GM12873 (cell line): Measurements from ENCODE around the gene GNG12.

Experiments used
- TF ChIP-seq, protein P1 (sequence below): IDR thresholded peaks from 2 replicates; pipeline ENCODE4 v1.5.1; 2012; ENCODE audit warnings: low read depth, mild to moderate bottlenecking, moderate library complexity, low read length, control low read depth; ENCODE audit not compliant: insufficient read depth; ENCODE audit errors: missing control alignments

Gene GNG12

DNA sequence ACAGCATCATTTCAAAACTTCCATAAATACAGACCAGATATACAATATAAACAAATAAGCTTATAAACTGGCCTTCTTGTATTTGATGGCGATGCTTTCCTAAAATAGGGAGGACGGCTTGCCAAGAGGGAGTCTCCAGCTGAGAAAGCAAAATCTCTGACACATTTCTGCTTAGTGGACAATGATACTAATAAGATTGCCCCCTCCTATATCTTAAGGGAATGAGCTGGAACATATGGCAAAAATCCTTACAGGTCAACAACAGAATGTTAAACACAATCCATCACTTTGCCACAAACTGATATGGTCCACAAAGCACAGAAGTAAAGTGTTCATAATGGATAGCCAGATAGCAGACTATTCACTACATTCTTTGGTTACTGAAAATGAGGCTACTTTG, 155.3 kb downstream of the GNG12 start:
- TF ChIP-seq, protein P1, sequence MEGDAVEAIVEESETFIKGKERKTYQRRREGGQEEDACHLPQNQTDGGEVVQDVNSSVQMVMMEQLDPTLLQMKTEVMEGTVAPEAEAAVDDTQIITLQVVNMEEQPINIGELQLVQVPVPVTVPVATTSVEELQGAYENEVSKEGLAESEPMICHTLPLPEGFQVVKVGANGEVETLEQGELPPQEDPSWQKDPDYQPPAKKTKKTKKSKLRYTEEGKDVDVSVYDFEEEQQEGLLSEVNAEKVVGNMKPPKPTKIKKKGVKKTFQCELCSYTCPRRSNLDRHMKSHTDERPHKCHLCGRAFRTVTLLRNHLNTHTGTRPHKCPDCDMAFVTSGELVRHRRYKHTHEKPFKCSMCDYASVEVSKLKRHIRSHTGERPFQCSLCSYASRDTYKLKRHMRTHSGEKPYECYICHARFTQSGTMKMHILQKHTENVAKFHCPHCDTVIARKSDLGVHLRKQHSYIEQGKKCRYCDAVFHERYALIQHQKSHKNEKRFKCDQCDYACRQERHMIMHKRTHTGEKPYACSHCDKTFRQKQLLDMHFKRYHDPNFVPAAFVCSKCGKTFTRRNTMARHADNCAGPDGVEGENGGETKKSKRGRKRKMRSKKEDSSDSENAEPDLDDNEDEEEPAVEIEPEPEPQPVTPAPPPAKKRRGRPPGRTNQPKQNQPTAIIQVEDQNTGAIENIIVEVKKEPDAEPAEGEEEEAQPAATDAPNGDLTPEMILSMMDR = no peak

DNA sequence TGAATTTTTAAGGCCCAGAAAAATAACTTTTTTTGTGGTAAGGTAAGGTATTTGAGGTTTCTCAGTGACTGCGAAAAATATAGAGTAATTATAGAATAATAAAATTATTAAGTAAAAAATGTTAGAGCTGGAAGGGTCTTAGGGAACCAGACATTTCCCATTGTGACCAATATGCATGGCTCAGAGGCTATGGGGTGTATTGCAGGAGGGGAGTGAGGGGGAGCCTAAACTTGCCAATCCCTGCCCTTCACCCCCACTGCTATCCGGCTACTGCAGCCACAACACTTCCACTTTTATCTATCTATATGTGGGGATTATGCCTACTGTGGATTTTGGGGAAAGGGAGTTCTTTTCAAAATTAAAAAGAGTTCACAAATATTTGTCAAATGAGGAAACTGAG, 155.9 kb downstream of the GNG12 start:
- TF ChIP-seq, protein P1 = no peak

DNA sequence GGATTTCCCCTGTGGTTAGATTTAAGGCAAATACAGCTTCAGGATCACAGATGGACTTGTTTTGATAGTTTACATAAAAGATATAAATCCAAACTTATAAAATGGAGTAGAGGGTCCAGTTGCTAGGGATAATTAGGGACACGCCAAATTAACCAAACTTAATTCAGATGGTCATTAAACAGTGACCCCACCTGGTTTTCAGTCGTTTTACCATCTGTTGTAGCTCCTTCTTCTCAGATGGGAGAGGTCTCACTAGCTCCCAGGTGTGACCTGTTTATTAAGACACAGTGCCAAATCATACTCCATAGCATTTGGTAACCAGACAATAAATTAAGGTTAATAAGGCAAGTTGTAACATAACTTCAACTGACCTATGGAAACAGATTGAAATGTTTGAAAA, 156.3 kb downstream of the GNG12 start:
- TF ChIP-seq, protein P1 = no peak

DNA sequence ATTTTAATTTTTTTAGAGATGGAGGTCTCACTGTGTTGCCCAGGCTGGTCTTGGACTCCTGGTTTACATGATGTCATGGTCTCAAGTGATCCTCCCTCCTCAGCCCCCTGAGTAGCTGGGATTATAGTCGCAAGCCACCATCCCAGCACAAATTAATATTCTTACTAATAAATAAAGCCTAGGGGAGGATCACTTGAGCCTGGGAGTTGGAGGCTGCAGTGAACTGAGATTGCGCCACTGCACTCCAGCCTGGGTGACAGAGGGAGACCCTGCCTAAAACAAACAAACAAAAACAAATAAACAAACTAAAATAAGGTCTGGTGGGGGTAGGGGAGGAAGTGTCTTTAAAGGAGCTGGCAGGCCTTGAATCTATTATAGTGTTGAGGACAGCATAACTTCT, 157.0 kb downstream of the GNG12 start:
- TF ChIP-seq, protein P1 = no peak

DNA sequence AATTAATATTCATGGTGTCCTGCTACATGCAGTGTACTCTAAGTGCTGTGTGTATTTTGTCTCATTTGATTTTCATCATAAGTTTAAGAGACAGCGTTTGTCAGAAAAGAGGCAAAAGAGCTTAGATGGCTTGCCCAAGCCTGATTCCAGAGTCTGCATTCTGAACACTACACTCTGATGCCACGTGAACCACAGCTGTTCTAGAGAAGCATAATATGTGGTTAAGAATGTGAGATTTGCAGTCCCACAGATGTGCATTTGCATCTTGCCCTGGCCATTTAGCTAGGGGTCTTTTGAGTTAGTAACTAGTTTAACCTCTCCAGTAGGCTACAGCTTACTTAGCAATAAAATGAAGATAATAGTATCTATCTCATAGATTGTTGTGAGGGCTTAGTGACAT, 157.5 kb downstream of the GNG12 start:
- TF ChIP-seq, protein P1 = no peak

DNA sequence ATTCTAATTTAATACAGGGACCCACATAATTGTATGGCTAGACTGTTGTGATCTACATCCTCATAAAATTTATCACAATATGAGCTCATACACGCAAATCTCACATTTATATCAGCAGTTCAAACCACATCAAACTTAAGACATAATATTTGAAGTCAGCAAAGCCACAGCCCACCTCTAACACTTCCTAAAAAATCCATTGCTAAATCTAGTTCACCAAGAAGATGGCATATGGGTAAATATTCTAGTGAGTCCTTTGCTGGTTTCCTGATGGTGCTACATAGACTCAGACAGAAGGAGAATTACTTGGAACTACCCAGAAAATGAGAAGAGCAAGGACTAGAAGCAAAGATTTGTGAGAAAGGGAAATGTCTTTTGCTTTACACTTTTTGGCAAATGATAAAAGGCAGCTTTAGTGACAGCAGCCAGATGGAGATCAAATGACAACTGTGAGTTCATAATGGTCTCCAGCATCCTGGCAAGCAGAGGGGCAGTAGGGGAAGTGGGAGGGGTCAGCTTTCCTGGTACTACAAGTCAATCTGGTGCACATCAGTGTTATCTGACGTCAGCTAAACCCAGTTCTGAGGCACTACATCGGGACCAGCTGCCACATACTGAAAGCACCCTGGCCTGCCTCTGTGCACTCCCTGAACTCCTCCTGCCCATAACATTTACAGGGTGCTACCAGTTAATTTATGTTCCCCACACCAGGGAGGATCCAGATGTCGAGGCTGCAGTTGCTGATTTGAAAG, 158.8 kb downstream of the GNG12 start:
- TF ChIP-seq, protein P1 = no peak

DNA sequence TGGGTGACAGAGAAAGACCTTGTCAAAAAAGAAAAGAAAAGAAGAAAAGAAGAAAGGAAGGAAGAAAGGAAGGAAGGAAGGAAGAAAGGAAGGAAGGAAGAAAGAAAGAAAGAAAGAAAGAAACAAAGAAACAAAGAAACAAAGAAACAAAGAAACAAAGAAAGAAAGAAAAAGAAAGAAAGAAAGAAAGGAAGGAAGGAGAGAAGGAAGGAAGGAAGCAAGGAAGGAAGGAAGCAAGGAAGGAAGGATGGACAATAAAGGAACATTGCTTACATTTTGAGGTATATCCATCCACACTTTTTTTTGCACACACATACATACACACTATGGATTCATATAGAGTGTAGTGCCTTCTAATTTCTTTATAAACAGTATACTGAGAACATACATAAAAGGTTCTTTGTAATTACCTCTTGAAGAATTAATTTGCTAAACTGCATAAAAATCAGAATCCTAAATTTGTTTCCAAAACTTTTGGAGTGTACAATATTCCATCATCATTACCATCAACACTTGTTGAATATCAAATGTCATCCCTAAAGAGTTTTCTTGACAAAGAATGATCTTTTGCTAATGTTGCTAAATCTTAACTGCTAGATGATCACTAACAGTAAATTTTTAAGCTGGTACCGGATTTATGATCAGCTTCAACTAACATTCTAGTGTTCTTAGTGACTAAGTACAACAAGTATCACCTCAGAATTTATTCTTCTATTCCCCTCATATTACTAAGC, 159.6 kb downstream of the GNG12 start:
- TF ChIP-seq, protein P1 = no peak
